Measurements from ENCODE around the gene PLAC8.
"Not testable (repeated sequence)": the region's sequence is repeated elsewhere in the genome, so short reads cannot be mapped to it uniquely, and the experiment has no call there.

Gene PLAC8

GRCh38 chr4:83080561-83080960 lies 34.0 kb downstream of the PLAC8 start:
- DNase-seq: no peak
- in situ Hi-C loops (cut with HindIII; ENCODE audit: low pct_ligation_motif_present, low pct_unique_long_range_greater_than_20kb, low sequenced_read_pairs): no loop called here

GRCh38 chr4:83075311-83076095 lies 39.0 kb downstream of the PLAC8 start:
- peak; percentile 8 for DNase-seq
- in situ Hi-C loops (cut with HindIII; ENCODE audit: low pct_ligation_motif_present, low pct_unique_long_range_greater_than_20kb, low sequenced_read_pairs): no loop called here

- DNase-seq; in situ Hi-C loops (cut with HindIII; ENCODE audit: low pct_ligation_motif_present, low pct_unique_long_range_greater_than_20kb, low sequenced_read_pairs): not testable (repeated sequence)
These were observed 39.7 kb downstream of the PLAC8 start for GRCh38 chr4:83074783-83075182.

- in situ Hi-C loops (cut with HindIII; ENCODE audit: low pct_ligation_motif_present, low pct_unique_long_range_greater_than_20kb, low sequenced_read_pairs): no loop called here
- DNase-seq: peak; percentile 67
These were observed 40.3 kb downstream of the PLAC8 start for GRCh38 chr4:83074086-83074704.

- no peak for DNase-seq
- in situ Hi-C loops (cut with HindIII; ENCODE audit: low pct_ligation_motif_present, low pct_unique_long_range_greater_than_20kb, low sequenced_read_pairs): no loop called here
These were observed 43.4 kb downstream of the PLAC8 start for GRCh38 chr4:83071116-83071515.

GRCh38 chr4:83067058-83067639 lies 47.4 kb downstream of the PLAC8 start:
- in situ Hi-C loops (cut with HindIII; ENCODE audit: low pct_ligation_motif_present, low pct_unique_long_range_greater_than_20kb, low sequenced_read_pairs): no loop called here
- no peak for DNase-seq

- in situ Hi-C loops (cut with HindIII; ENCODE audit: low pct_ligation_motif_present, low pct_unique_long_range_greater_than_20kb, low sequenced_read_pairs): no loop called here
- DNase-seq: no peak
These were observed 49.3 kb downstream of the PLAC8 start for GRCh38 chr4:83065266-83065665.

GRCh38 chr4:83062739-83063138 lies 51.8 kb downstream of the PLAC8 start:
- DNase-seq: no peak
- in situ Hi-C loops (cut with HindIII; ENCODE audit: low pct_ligation_motif_present, low pct_unique_long_range_greater_than_20kb, low sequenced_read_pairs): no loop called here

GRCh38 chr4:83054928-83055327 lies 59.6 kb downstream of the PLAC8 start:
- in situ Hi-C loops (cut with HindIII; ENCODE audit: low pct_ligation_motif_present, low pct_unique_long_range_greater_than_20kb, low sequenced_read_pairs): no loop called here
- DNase-seq: peak; percentile 28

- in situ Hi-C loops (cut with HindIII; ENCODE audit: low pct_ligation_motif_present, low pct_unique_long_range_greater_than_20kb, low sequenced_read_pairs): not testable (repeated sequence)
These were observed 65.7 kb downstream of the PLAC8 start for GRCh38 chr4:83048781-83049180.

GRCh38 chr4:83046693-83047473 lies 67.6 kb downstream of the PLAC8 start:
- in situ Hi-C loops (cut with HindIII; ENCODE audit: low pct_ligation_motif_present, low pct_unique_long_range_greater_than_20kb, low sequenced_read_pairs): no loop called here
- no peak for DNase-seq

More at GRCh38 chr4:83048781-83049180, 65.7 kb downstream of the PLAC8 start:
- DNase-seq: not testable (repeated sequence)

- no peak for DNase-seq
- in situ Hi-C loops (cut with HindIII; ENCODE audit: low pct_ligation_motif_present, low pct_unique_long_range_greater_than_20kb, low sequenced_read_pairs): no loop called here
These were observed 70.6 kb downstream of the PLAC8 start for GRCh38 chr4:83043801-83044407.

- DNase-seq; in situ Hi-C loops (cut with HindIII; ENCODE audit: low pct_ligation_motif_present, low pct_unique_long_range_greater_than_20kb, low sequenced_read_pairs): not testable (repeated sequence)
These were observed 71.4 kb downstream of the PLAC8 start for GRCh38 chr4:83043157-83043556.

- in situ Hi-C loops (cut with HindIII; ENCODE audit: low pct_ligation_motif_present, low pct_unique_long_range_greater_than_20kb, low sequenced_read_pairs): no loop called here
- no peak for DNase-seq
These were observed 74.3 kb downstream of the PLAC8 start for GRCh38 chr4:83040269-83040668.
